Endothelial cell of umbilical vein (primary cell): ENCODE measurements around the gene USP47. TPM values are rescaled to one million over a fixed set of nuclear protein-coding genes. Genes with fewer than 3 reads are reported as not detected.

Experiments used
- BruUV-seq: library from RNA; stranded (reverse); fragments of 400-500 nt; replicated peaks from 2 replicates; lab custom pipeline; 2021; lab: Mats Ljungman, UMichigan
- CTCF ChIA-PET: fragments of 300-600, 350-600 bp; sonication (Branson Sonifier 250); formaldehyde crosslinking; loops from one replicate; lab custom pipeline; 2021; ENCODE audit warnings: antibody characterized with exemption, inconsistent platforms; lab: Charles Lee
- POLR2A ChIA-PET: fragments of 300-600, 350-600 bp; sonication (Branson Sonifier 250); formaldehyde crosslinking; loops from one replicate; lab custom pipeline; 2021; ENCODE audit warnings: antibody characterized with exemption, inconsistent platforms; lab: Charles Lee
- DNase-seq: peaks from one replicate; pipeline ENCODE4 v3.0.0-alpha.2; 2011; ENCODE audit warnings: low read depth, low spot score
- FAIRE-seq: peaks from 2 replicates; lab custom pipeline; 2011; peaks lifted over from hg19 to GRCh38; lab: Jason Lieb, UNC
- H2AFZ ChIP-seq: 2 replicates; pipeline ENCODE4 v1.6.0; 2012; ENCODE audit warnings: low read depth, low read length, control low read depth, inconsistent platforms
- H3K27ac ChIP-seq: 2 replicates; pipeline ENCODE4 v1.5.1; 2011; ENCODE audit warnings: low read depth, mild to moderate bottlenecking, control low read depth, low read length, moderate library complexity; ENCODE audit not compliant: insufficient read depth
- H3K27me3 ChIP-seq, 2 experiments: 2 replicates each; pipeline versions ENCODE4 v1.6.0 to v1.6.1; 2011; ENCODE audit warnings: low read length in 2 of 2, mixed read lengths in 1 of 2; ENCODE audit not compliant: control insufficient read depth in 2 of 2, insufficient read depth in 2 of 2
- H3K36me3 ChIP-seq, 2 experiments: 2 replicates in 1 of 2; 3 replicates in 1 of 2; pipeline ENCODE4 v1.5.1; 2011; ENCODE audit warnings: low read length in 2 of 2, mild to moderate bottlenecking in 1 of 2, moderate library complexity in 1 of 2; ENCODE audit not compliant: control insufficient read depth in 2 of 2, insufficient read depth in 2 of 2; ENCODE audit errors: extremely low read depth in 1 of 2
- H3K4me1 ChIP-seq: 3 replicates; pipeline ENCODE4 v1.5.1; 2011; ENCODE audit warnings: mild to moderate bottlenecking, low read length; ENCODE audit not compliant: control insufficient read depth, insufficient read depth; ENCODE audit errors: extremely low read depth
- H3K4me2 ChIP-seq: 2 replicates; pipeline ENCODE4 v1.6.1; 2011; ENCODE audit warnings: low read length, control low read depth, mixed read lengths; ENCODE audit not compliant: insufficient read depth
- H3K4me3 ChIP-seq, 3 experiments: fragments of 200-600 bp in 1 of 3; sonication (generic), shearing (Covaris generic) in 1 of 3; replicated peaks in 1 of 3; 2 replicates each; pipeline ENCODE4 v1.5.1; 2011 to 2016; ENCODE audit warnings: control low read depth in 3 of 3, low read length in 3 of 3, mild to moderate bottlenecking in 2 of 3, inconsistent platforms in 1 of 3, low read depth in 1 of 3, moderate library complexity in 1 of 3; ENCODE audit not compliant: insufficient read depth in 1 of 3
- H3K79me2 ChIP-seq: 2 replicates; pipeline ENCODE4 v1.6.0; 2012; ENCODE audit warnings: low read length, inconsistent platforms; ENCODE audit not compliant: control insufficient read depth, insufficient read depth
- H3K9ac ChIP-seq: replicated peaks from 2 replicates; pipeline ENCODE3; 2011; ENCODE audit warnings: low read length, control low read depth; ENCODE audit not compliant: insufficient read depth; ENCODE audit errors: extremely low read depth
- H3K9me1 ChIP-seq: replicated peaks from 3 replicates; pipeline ENCODE4 v1.6.0; 2011; ENCODE audit warnings: mild to moderate bottlenecking, low read length; ENCODE audit not compliant: control insufficient read depth, insufficient read depth; ENCODE audit errors: extremely low read depth
- H3K9me3 ChIP-seq: replicated peaks from 2 replicates; pipeline ENCODE4 v1.5.1; 2012; ENCODE audit warnings: low read length, inconsistent platforms; ENCODE audit not compliant: control insufficient read depth, insufficient read depth
- H4K20me1 ChIP-seq: replicated peaks from 2 replicates; pipeline ENCODE3; 2011; ENCODE audit warnings: mild to moderate bottlenecking, low read length; ENCODE audit not compliant: control insufficient read depth, insufficient read depth; ENCODE audit errors: extremely low read depth
- CTCF ChIP-seq, 2 donors: IDR thresholded peaks; 1 replicate in 1 of 2; 2 replicates in 1 of 2; pipeline ENCODE4 v1.5.1; 2011; ENCODE audit warnings: low read length in 2 of 2, mild to moderate bottlenecking in 2 of 2, moderate library complexity in 2 of 2, control low read depth in 1 of 2, inconsistent platforms in 1 of 2, low read depth in 1 of 2; ENCODE audit not compliant: insufficient read depth in 1 of 2; ENCODE audit errors: extremely low read depth in 1 of 2
- EZH2 ChIP-seq: IDR thresholded peaks from 2 replicates; pipeline ENCODE4 v1.6.1; 2012; ENCODE audit warnings: borderline replicate concordance, low read depth, mild to moderate bottlenecking, moderate library complexity, low read length, inconsistent platforms; ENCODE audit not compliant: severe bottlenecking
- FOS ChIP-seq: IDR thresholded peaks from 2 replicates; pipeline ENCODE4 v1.6.1; 2011; ENCODE audit warnings: mild to moderate bottlenecking, low read length, moderate library complexity, borderline replicate concordance; ENCODE audit not compliant: insufficient read depth
- GATA2 ChIP-seq: IDR thresholded peaks from 2 replicates; pipeline ENCODE4 v1.7.0; 2011; ENCODE audit warnings: low read depth, mild to moderate bottlenecking, moderate library complexity, mixed read lengths, low read length; ENCODE audit not compliant: insufficient read length, insufficient read depth
- JUN ChIP-seq: IDR thresholded peaks from 2 replicates; pipeline ENCODE4 v1.6.1; 2011; ENCODE audit warnings: borderline replicate concordance, low read depth; ENCODE audit not compliant: insufficient read length, insufficient read depth
- MAX ChIP-seq: IDR thresholded peaks from 2 replicates; pipeline ENCODE4 v1.6.1; 2011; ENCODE audit not compliant: insufficient read depth, insufficient read length
- MYC ChIP-seq: IDR thresholded peaks from one replicate; pipeline ENCODE4 v1.6.1; 2011; ENCODE audit warnings: mild to moderate bottlenecking, low read depth, low read length
- POLR2A ChIP-seq: IDR thresholded peaks from 2 replicates; pipeline ENCODE4 v1.6.1; 2012; ENCODE audit warnings: low read depth, mild to moderate bottlenecking, control low read depth, low read length
- POLR2AphosphoS5 ChIP-seq: IDR thresholded peaks from 2 replicates; pipeline ENCODE4 v1.6.1; 2012; ENCODE audit warnings: low read depth, mild to moderate bottlenecking, control low read depth, low read length, moderate library complexity; ENCODE audit not compliant: insufficient read depth
- dilution Hi-C: fragments of 300-500 bp; cut with MboI; formaldehyde crosslinking; loops from one replicate; pipeline ENCODE4 v1.15.0; 2019; ENCODE audit warnings: low sequenced_read_pairs; ENCODE audit not compliant: extremely low pct_ligation_motif_present
- intact Hi-C: fragments of 100-400 bp; cut with micrococcal nuclease; formaldehyde crosslinking; loops from one replicate; pipeline ENCODE4 v1.10.0; 2022
- polyA plus RNA-seq, 4 experiments: library from polyadenylated mRNA; depleted of rRNA in 3 of 4; stranded (reverse) in 3 of 4; unstranded in 1 of 4; fragments of >200 nt; gene quantifications; 2 replicates each; pipeline versions ENCODE4 v1.2.1 to v1.2.3, GENCODE V29; 2011 to 2012; ENCODE audit warnings: missing spikeins in 1 of 4
- total RNA-seq: library from RNA; stranded (reverse); gene quantifications from 2 replicates; pipeline ENCODE4 v1.2.3, GENCODE V29; 2021

The USP47 gene
- total and polyA plus RNA-seq, 2 donors (not counting 3 experiments of a cell fraction or from before 2014, with no cell fraction given): 7.8 to 38.0 TPM

GRCh38 chr11:11929920-11930319 is 88.1 kb downstream of the USP47 start:
- Histone ChIP-seq H3K4me1 (peaks cover 6% of the 10 kb centered on the region), H3K9me1 (no peaks in the 10 kb centered on the region), H3K9me3 (no peaks in the 10 kb centered on the region), H3K27ac (no peak overlapping the region), H3K9ac (no peak overlapping the region), H3K36me3 (peaks cover 0 to 16% of the 10 kb centered on the region in 2 experiments), H3K4me3 (no peak overlapping the region), H3K27me3 (no peaks in the 10 kb centered on the region), H3K79me2 (no peaks in the 10 kb centered on the region), H2AFZ (no peak overlapping the region), H4K20me1 (no peaks in the 10 kb centered on the region), H3K4me2 (no peak overlapping the region)
- TF ChIP-seq JUN: no peak
- TF ChIP-seq POLR2AphosphoS5: no peak
- no peak for TF ChIP-seq MYC
- TF ChIP-seq POLR2A: no peak
- no peak for TF ChIP-seq MAX
- TF ChIP-seq CTCF (IDR thresholded peaks at IDR 0.05; ENCODE audit: extremely low read depth in 1 of 2, insufficient read depth in 1 of 2, low read depth in 1 of 2, low read length in 2 of 2): no peak
- no peak for TF ChIP-seq EZH2
- no peak for TF ChIP-seq GATA2
- TF ChIP-seq FOS: no peak
- intact Hi-C loops (no loop called here), dilution Hi-C loops (no loop called here)
- POLR2A ChIA-PET: no interaction called here
- CTCF ChIA-PET: interaction anchor here (1.2 to 2.7 kb wide), 2 partner anchors 58 to 114 kb away, joined by 3 to 21 read pairs; no protein-coding TSS in a partner anchor
- FAIRE-seq: no peak
- no peak for DNase-seq
- no TSS peak for BruUV-seq
